Activated T-cell treated with anti-CD3 and anti-CD28 coated beads, Interleukin-2, amount 50 U/mL, for 4 hours (primary cell): ENCODE measurements around the gene MSRB3. TPM values are rescaled to one million over a fixed set of nuclear protein-coding genes. Genes with fewer than 3 reads are reported as not detected.

Source experiments
- ATAC-seq, 2 donors: fragments of 200-7000 bp; cut with Tn5 transposase; one replicate each; pipeline ENCODE4 v1.10.0; 2021
- DNase-seq: peaks from one replicate; pipeline ENCODE4 v3.0.0-alpha.2; 2020
- H3K27me3 Mint-ChIP-seq: one replicate; pipeline ENCODE4 v1.8.0; 2021; ENCODE audit warnings: low read depth, mixed read lengths
- H3K36me3 Mint-ChIP-seq: one replicate; pipeline ENCODE4 v1.8.0; 2022; ENCODE audit warnings: mixed read lengths; ENCODE audit not compliant: insufficient read depth
- H3K4me1 Mint-ChIP-seq: one replicate; pipeline ENCODE4 v1.8.0; 2021; ENCODE audit warnings: low read depth, mixed read lengths
- H3K4me3 Mint-ChIP-seq: one replicate; pipeline ENCODE4 v1.8.0; 2021; ENCODE audit warnings: mild to moderate bottlenecking, moderate library complexity, mixed read lengths
- H3K9me3 Mint-ChIP-seq: one replicate; pipeline ENCODE4 v1.8.0; 2021; ENCODE audit warnings: mixed read lengths
- total RNA-seq, 3 donors: library from RNA; stranded (reverse); gene quantifications; one replicate each; pipeline ENCODE4 v1.2.1, GENCODE V29; 2021

The MSRB3 gene
- total RNA-seq: under 1 TPM; 0.05 to 0.24 (median 0.10) TPM

- DNase-seq: peak; percentile 5
These were observed at the start of gene MSRB3 for GRCh38 chr12:65278576-65279368. MSRB3 (plus strand) TSS chr12:65278683; CDS start chr12:65308580, 29,897 bp downstream.

GRCh38 chr12:65229441-65229840, 49.0 kb upstream of the MSRB3 start:
- no peak for ATAC-seq
- H3K27me3 Mint-ChIP-seq: no peaks in the 10 kb centered on the region
- H3K4me3 Mint-ChIP-seq: no peak overlapping the region
- H3K36me3 Mint-ChIP-seq: peaks cover 44% of the 10 kb centered on the region
- DNase-seq: no peak
- peaks cover 24% of the 10 kb centered on the region for H3K9me3 Mint-ChIP-seq
- peaks cover 23% of the 10 kb centered on the region for H3K4me1 Mint-ChIP-seq

More at GRCh38 chr12:65278576-65279368, at the start of gene MSRB3:
- ATAC-seq: peak; percentile 61 to 65
- no peaks in the 10 kb centered on the region for H3K9me3 Mint-ChIP-seq
- H3K36me3 Mint-ChIP-seq: no peaks in the 10 kb centered on the region
- peaks cover 5% of the 10 kb centered on the region for H3K4me1 Mint-ChIP-seq
- peak within 1 kb of the TSS; percentile 66 for H3K4me3 Mint-ChIP-seq
- H3K27me3 Mint-ChIP-seq: peaks cover 53% of the 10 kb centered on the region

- H3K27me3 Mint-ChIP-seq: no peaks in the 10 kb centered on the region
- H3K4me1 Mint-ChIP-seq: peaks cover 10% of the 10 kb centered on the region
- no peak overlapping the region for H3K4me3 Mint-ChIP-seq
- ATAC-seq (no peak), DNase-seq (no peak)
- H3K36me3 Mint-ChIP-seq: peaks cover 25% of the 10 kb centered on the region
- peaks cover 17% of the 10 kb centered on the region for H3K9me3 Mint-ChIP-seq
These were observed 45.9 kb upstream of the MSRB3 start for GRCh38 chr12:65232476-65233077.

- H3K4me3 Mint-ChIP-seq: no peak overlapping the region
- ATAC-seq (no peak), DNase-seq (no peak)
- peaks cover 9% of the 10 kb centered on the region for H3K36me3 Mint-ChIP-seq
- H3K27me3 Mint-ChIP-seq: no peaks in the 10 kb centered on the region
- H3K9me3 Mint-ChIP-seq: no peaks in the 10 kb centered on the region
- peaks cover 4% of the 10 kb centered on the region for H3K4me1 Mint-ChIP-seq
These were observed 41.3 kb upstream of the MSRB3 start for GRCh38 chr12:65237153-65237552.

GRCh38 chr12:65238609-65239008, 39.9 kb upstream of the MSRB3 start:
- DNase-seq (no peak), ATAC-seq (no peak)
- Mint-ChIP-seq H3K9me3 (no peaks in the 10 kb centered on the region), H3K27me3 (no peaks in the 10 kb centered on the region), H3K36me3 (peaks cover 18% of the 10 kb centered on the region), H3K4me1 (no peaks in the 10 kb centered on the region), H3K4me3 (no peak overlapping the region)

- peak; percentile 79 to 81 for ATAC-seq
- H3K9me3 Mint-ChIP-seq: no peaks in the 10 kb centered on the region
- H3K27me3 Mint-ChIP-seq: no peaks in the 10 kb centered on the region
- no peak for DNase-seq
- no peak overlapping the region for H3K4me3 Mint-ChIP-seq
- H3K36me3 Mint-ChIP-seq: peaks cover 16% of the 10 kb centered on the region
- H3K4me1 Mint-ChIP-seq: peaks cover 14% of the 10 kb centered on the region
These were observed 29.5 kb upstream of the MSRB3 start for GRCh38 chr12:65248656-65249633.

- ATAC-seq: no peak
- Mint-ChIP-seq H3K27me3 (no peaks in the 10 kb centered on the region), H3K4me3 (no peak overlapping the region), H3K36me3 (peaks cover 3% of the 10 kb centered on the region), H3K4me1 (peaks cover 14% of the 10 kb centered on the region), H3K9me3 (no peaks in the 10 kb centered on the region)
- no peak for DNase-seq
These were observed 26.0 kb upstream of the MSRB3 start for GRCh38 chr12:65252515-65252914.

- no peaks in the 10 kb centered on the region for H3K9me3 Mint-ChIP-seq
- H3K4me1 Mint-ChIP-seq: no peaks in the 10 kb centered on the region
- H3K27me3 Mint-ChIP-seq: peaks cover 5% of the 10 kb centered on the region
- no peaks in the 10 kb centered on the region for H3K36me3 Mint-ChIP-seq
- no peak overlapping the region for H3K4me3 Mint-ChIP-seq
- ATAC-seq (no peak), DNase-seq (no peak)
These were observed 20.5 kb upstream of the MSRB3 start for GRCh38 chr12:65257986-65258385.

- H3K4me1 Mint-ChIP-seq: no peaks in the 10 kb centered on the region
- H3K36me3 Mint-ChIP-seq: no peaks in the 10 kb centered on the region
- no peaks in the 10 kb centered on the region for H3K9me3 Mint-ChIP-seq
- no peak for DNase-seq
- no peak for ATAC-seq
- peaks cover 6% of the 10 kb centered on the region for H3K27me3 Mint-ChIP-seq
- H3K4me3 Mint-ChIP-seq: no peak overlapping the region
These were observed 19.0 kb upstream of the MSRB3 start for GRCh38 chr12:65259501-65259900.

GRCh38 chr12:65263777-65264176, 14.7 kb upstream of the MSRB3 start:
- Mint-ChIP-seq H3K9me3 (no peaks in the 10 kb centered on the region), H3K36me3 (no peaks in the 10 kb centered on the region), H3K27me3 (peaks cover 19% of the 10 kb centered on the region), H3K4me3 (no peak overlapping the region), H3K4me1 (no peaks in the 10 kb centered on the region)
- DNase-seq: no peak
- no peak for ATAC-seq

GRCh38 chr12:65266408-65266807, 12.1 kb upstream of the MSRB3 start:
- no peak for DNase-seq
- no peaks in the 10 kb centered on the region for H3K4me1 Mint-ChIP-seq

GRCh38 chr12:65269603-65270002, 8.9 kb upstream of the MSRB3 start:
- no peak for DNase-seq
- Mint-ChIP-seq H3K27me3 (peaks cover 19% of the 10 kb centered on the region), H3K4me1 (no peaks in the 10 kb centered on the region), H3K36me3 (no peaks in the 10 kb centered on the region), H3K4me3 (no peak overlapping the region), H3K9me3 (no peaks in the 10 kb centered on the region)
- no peak for ATAC-seq

More at GRCh38 chr12:65266408-65266807, 12.1 kb upstream of the MSRB3 start:
- H3K9me3 Mint-ChIP-seq: no peaks in the 10 kb centered on the region
- H3K4me3 Mint-ChIP-seq: no peak overlapping the region
- no peak for ATAC-seq
- H3K27me3 Mint-ChIP-seq: peaks cover 14% of the 10 kb centered on the region
- H3K36me3 Mint-ChIP-seq: no peaks in the 10 kb centered on the region

- Mint-ChIP-seq H3K36me3 (no peaks in the 10 kb centered on the region), H3K9me3 (no peaks in the 10 kb centered on the region), H3K4me1 (peaks cover 5% of the 10 kb centered on the region), H3K27me3 (peaks cover 34% of the 10 kb centered on the region), H3K4me3 (no peak overlapping the region)
- DNase-seq (no peak), ATAC-seq (no peak)
These were observed 3.7 kb upstream of the MSRB3 start for GRCh38 chr12:65274602-65275272.

GRCh38 chr12:65275627-65276026, 2.9 kb upstream of the MSRB3 start:
- DNase-seq (no peak), ATAC-seq (no peak)
- Mint-ChIP-seq H3K4me3 (no peak overlapping the region), H3K36me3 (no peaks in the 10 kb centered on the region), H3K4me1 (peaks cover 5% of the 10 kb centered on the region), H3K27me3 (peaks cover 40% of the 10 kb centered on the region), H3K9me3 (no peaks in the 10 kb centered on the region)
